Body of pancreas (tissue), 4 donors: Measurements from ENCODE around the gene NCBP1.

Source experiments
- POLR2A ChIP-seq, 3 donors: fragments of 450-650 bp; IDR thresholded peaks; one replicate each; pipeline ENCODE4 v1.6.1; 2016; ENCODE audit warnings: antibody characterized with exemption in 3 of 3, mild to moderate bottlenecking in 2 of 3
- TF ChIP-seq, protein P1 (sequence below), 7 experiments: fragments of 450-650 bp in 4 of 7; fragments of 200-600 bp in 3 of 7; sonication (generic) in 3 of 7; IDR thresholded peaks; one replicate each; pipeline ENCODE4 v1.5.1; 2016 to 2019; ENCODE audit warnings: antibody characterized with exemption in 7 of 7

DNA sequence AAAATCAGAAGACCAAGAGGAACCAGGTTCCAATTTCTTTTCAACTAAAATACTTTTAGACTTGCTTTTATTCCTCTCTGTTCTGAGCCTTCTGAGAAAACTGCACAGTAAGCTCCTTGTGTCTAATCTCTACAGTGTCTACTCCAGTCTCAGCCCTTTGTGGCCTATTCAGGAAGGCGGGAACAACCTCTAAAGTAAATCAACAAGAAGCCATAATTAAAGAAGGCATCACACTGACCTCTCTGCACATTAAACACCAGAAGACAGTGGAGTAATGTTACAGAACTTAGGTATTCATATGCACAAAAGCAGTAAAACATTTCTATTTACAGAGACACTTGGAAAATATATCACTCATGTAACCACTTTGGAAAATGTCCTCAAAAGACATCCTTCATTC lies 48.6 kb downstream of the NCBP1 start:
- TF ChIP-seq, protein P1, sequence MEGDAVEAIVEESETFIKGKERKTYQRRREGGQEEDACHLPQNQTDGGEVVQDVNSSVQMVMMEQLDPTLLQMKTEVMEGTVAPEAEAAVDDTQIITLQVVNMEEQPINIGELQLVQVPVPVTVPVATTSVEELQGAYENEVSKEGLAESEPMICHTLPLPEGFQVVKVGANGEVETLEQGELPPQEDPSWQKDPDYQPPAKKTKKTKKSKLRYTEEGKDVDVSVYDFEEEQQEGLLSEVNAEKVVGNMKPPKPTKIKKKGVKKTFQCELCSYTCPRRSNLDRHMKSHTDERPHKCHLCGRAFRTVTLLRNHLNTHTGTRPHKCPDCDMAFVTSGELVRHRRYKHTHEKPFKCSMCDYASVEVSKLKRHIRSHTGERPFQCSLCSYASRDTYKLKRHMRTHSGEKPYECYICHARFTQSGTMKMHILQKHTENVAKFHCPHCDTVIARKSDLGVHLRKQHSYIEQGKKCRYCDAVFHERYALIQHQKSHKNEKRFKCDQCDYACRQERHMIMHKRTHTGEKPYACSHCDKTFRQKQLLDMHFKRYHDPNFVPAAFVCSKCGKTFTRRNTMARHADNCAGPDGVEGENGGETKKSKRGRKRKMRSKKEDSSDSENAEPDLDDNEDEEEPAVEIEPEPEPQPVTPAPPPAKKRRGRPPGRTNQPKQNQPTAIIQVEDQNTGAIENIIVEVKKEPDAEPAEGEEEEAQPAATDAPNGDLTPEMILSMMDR (IDR thresholded peaks at IDR 0.05): no peak
- no peak for TF ChIP-seq POLR2A (IDR thresholded peaks at IDR 0.05)
